MM.1S (cell line): ENCODE results near the gene PCNX3.

Experiments
- DNase-seq: peaks from one replicate; pipeline ENCODE4 v3.0.0-alpha.2; 2015
- H2AFZ ChIP-seq: fragments of 300-600 bp; sonication (generic); 2 replicates; pipeline ENCODE4 v1.6.0; 2016; ENCODE audit warnings: antibody characterized with exemption, low read length
- H3F3A ChIP-seq: fragments of 300-600 bp; sonication (generic); 2 replicates; pipeline ENCODE4 v1.6.1; 2016; ENCODE audit warnings: mild to moderate bottlenecking, antibody characterized with exemption, low read length, moderate library complexity, mixed read lengths; ENCODE audit not compliant: insufficient read depth
- H3K27ac ChIP-seq: fragments of 300-600 bp; sonication (generic); 2 replicates; pipeline ENCODE4 v1.5.1; 2016; ENCODE audit warnings: mild to moderate bottlenecking, low read length
- H3K27me3 ChIP-seq: fragments of 300-600 bp; sonication (generic); replicated peaks from 2 replicates; pipeline ENCODE4 v1.6.0; 2016; ENCODE audit warnings: low read length; ENCODE audit not compliant: insufficient read depth
- H3K36me3 ChIP-seq: fragments of 300-600 bp; sonication (generic); replicated peaks from 2 replicates; pipeline ENCODE4 v1.6.1; 2016; ENCODE audit warnings: mild to moderate bottlenecking, low read length, mixed read lengths; ENCODE audit not compliant: insufficient read depth
- H3K4me1 ChIP-seq: fragments of 300-600 bp; sonication (generic); 2 replicates; pipeline ENCODE4 v1.6.1; 2016; ENCODE audit warnings: low read length, mixed read lengths
- H3K4me2 ChIP-seq: fragments of 300-600 bp; sonication (generic); 2 replicates; pipeline ENCODE4 v1.6.0; 2016; ENCODE audit warnings: low read depth, low read length
- H3K4me3 ChIP-seq: fragments of 300-600 bp; sonication (generic); 2 replicates; pipeline ENCODE4 v1.5.1; 2016; ENCODE audit warnings: low read length, mixed read lengths
- H3K79me2 ChIP-seq: fragments of 300-600 bp; sonication (generic); 2 replicates; pipeline ENCODE4 v1.6.1; 2016; ENCODE audit warnings: mixed run types, low read length, mixed read lengths
- H3K9ac ChIP-seq: fragments of 300-600 bp; sonication (generic); 2 replicates; pipeline ENCODE4 v1.6.1; 2016; ENCODE audit warnings: low read length, mixed read lengths
- H3K9me2 ChIP-seq: fragments of 300-600 bp; sonication (generic); replicated peaks from 2 replicates; pipeline ENCODE4 v1.6.1; 2016; ENCODE audit warnings: mild to moderate bottlenecking, low read length, mixed read lengths; ENCODE audit not compliant: insufficient read depth
- H3K9me3 ChIP-seq: fragments of 300-600 bp; sonication (generic); replicated peaks from 2 replicates; pipeline ENCODE4 v1.6.1; 2016; ENCODE audit warnings: mild to moderate bottlenecking, low read length, mixed read lengths; ENCODE audit not compliant: insufficient read depth
- H4K20me1 ChIP-seq: fragments of 300-600 bp; sonication (generic); 2 replicates; pipeline ENCODE4 v1.6.1; 2016; ENCODE audit warnings: mild to moderate bottlenecking, low read length, moderate library complexity, mixed read lengths; ENCODE audit not compliant: insufficient read depth
- CTCF ChIP-seq: fragments of 300-600 bp; sonication (generic); IDR thresholded peaks from 2 replicates; pipeline ENCODE4 v1.5.1; 2016; ENCODE audit warnings: antibody characterized with exemption, low read length, mixed read lengths
- EZH2 ChIP-seq: fragments of 300-600 bp; sonication (generic); optimal IDR thresholded peaks from 2 replicates; pipeline ENCODE3; 2017; ENCODE audit warnings: low read depth, mild to moderate bottlenecking, antibody characterized with exemption, low read length, mixed read lengths
- EZH2phosphoT487 ChIP-seq: fragments of 300-600 bp; sonication (generic); IDR thresholded peaks from 2 replicates; pipeline ENCODE4 v1.6.1; 2018; ENCODE audit warnings: antibody characterized with exemption, low read length

PCNX3 gene

GRCh38 chr11:65573391-65574079 is 42.0 kb upstream of the PCNX3 start:
- Histone ChIP-seq H3K4me1 (peaks cover 35% of the 10 kb centered on the region), H4K20me1 (no peaks in the 10 kb centered on the region), H2AFZ (no peak overlapping the region), H3K4me3 (peak overlapping the region; percentile 69), H3K36me3 (no peaks in the 10 kb centered on the region), H3K9me3 (no peaks in the 10 kb centered on the region), H3K4me2 (peak overlapping the region; percentile 89), H3F3A (peaks cover 53% of the 10 kb centered on the region), H3K79me2 (peaks cover 73% of the 10 kb centered on the region), H3K27me3 (no peaks in the 10 kb centered on the region), H3K27ac (peak overlapping the region; percentile 83), H3K9me2 (no peaks in the 10 kb centered on the region), H3K9ac (peak overlapping the region; percentile 61)
- DNase-seq: peak; percentile 29
- TF ChIP-seq EZH2phosphoT487 (no peak), CTCF (no peak), EZH2 (no peak)

GRCh38 chr11:65574109-65574810 is 41.3 kb upstream of the PCNX3 start:
- Histone ChIP-seq H3K36me3 (no peaks in the 10 kb centered on the region), H2AFZ (no peak overlapping the region), H3K9me2 (no peaks in the 10 kb centered on the region), H3K79me2 (peaks cover 71% of the 10 kb centered on the region), H3K4me3 (peak overlapping the region; percentile 69), H4K20me1 (no peaks in the 10 kb centered on the region), H3K27me3 (no peaks in the 10 kb centered on the region), H3K4me2 (peak overlapping the region; percentile 89), H3K9ac (peak overlapping the region; percentile 75), H3F3A (peaks cover 49% of the 10 kb centered on the region), H3K27ac (peak overlapping the region; percentile 83), H3K9me3 (no peaks in the 10 kb centered on the region), H3K4me1 (peaks cover 32% of the 10 kb centered on the region)
- peak; percentile 62 for TF ChIP-seq CTCF
- no peak for TF ChIP-seq EZH2phosphoT487
- TF ChIP-seq EZH2: no peak
- peak; percentile 94 for DNase-seq

GRCh38 chr11:65574811-65575567 is 40.6 kb upstream of the PCNX3 start:
- Histone ChIP-seq H3K36me3 (no peaks in the 10 kb centered on the region), H3K9ac (peak overlapping the region; percentile 75), H4K20me1 (no peaks in the 10 kb centered on the region), H3K4me1 (peaks cover 32% of the 10 kb centered on the region), H3K27me3 (no peaks in the 10 kb centered on the region), H3K4me2 (peak overlapping the region; percentile 78), H3K79me2 (peaks cover 69% of the 10 kb centered on the region), H3K9me2 (no peaks in the 10 kb centered on the region), H3F3A (peaks cover 42% of the 10 kb centered on the region), H3K9me3 (no peaks in the 10 kb centered on the region), H3K27ac (peak overlapping the region; percentile 83), H3K4me3 (peak overlapping the region; percentile 68), H2AFZ (0 out of 2 replicates have a peak overlapping the region, but pooled peaks have one; percentile 55)
- peak; percentile 68 for DNase-seq
- TF ChIP-seq EZH2 (no peak), CTCF (no peak)
